ENCODE measurements around the gene PRR7.

Gene PRR7

DNA sequence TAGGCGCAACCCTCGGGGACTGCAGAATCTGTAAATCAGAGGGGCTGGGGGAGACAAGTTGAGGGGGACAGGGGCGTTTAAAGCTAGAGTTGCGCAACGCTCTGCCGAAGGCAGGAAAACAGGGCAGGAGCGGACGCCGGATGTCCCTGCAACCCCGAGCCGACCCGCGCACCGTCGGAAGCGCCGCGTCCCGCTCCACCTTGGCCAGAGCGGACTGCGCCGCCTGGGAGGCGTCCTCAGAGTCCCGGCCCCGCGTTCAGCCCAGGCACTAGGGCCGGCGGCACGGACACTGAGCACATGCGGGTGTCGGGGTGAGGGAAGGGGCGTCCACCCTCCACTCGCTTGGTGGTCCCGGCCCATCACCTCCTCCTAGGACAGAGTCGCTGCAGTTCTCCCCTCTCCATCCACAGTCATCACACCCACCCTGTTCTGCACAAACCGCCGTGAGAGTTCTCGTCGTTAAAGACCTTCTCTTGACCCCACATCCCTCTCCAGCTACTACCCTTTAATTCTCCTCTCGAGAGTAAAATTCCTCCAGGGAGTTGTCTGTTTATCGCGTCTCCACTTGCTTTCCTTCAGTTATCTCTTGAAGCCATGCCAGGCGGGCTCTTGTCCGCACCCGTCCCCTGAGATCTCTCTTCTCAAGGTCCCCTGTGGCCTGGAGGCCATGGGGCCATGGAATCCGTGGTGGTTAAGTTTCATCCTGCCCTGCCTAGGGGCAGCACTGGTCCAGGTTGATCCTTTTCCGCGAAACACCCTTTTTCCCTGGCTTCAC lies 51.6 kb downstream of the PRR7 start:
- DNase-seq (ENCODE audit: low read depth in 2 of 2): no peak

GRCh38 chr5:177499842-177500241 lies 53.2 kb downstream of the PRR7 start:
- no peak for DNase-seq (ENCODE audit: low read depth in 2 of 2)

GRCh38 chr5:177500685-177501522 lies 54.3 kb downstream of the PRR7 start:
- peak; percentile 71 to 82 for DNase-seq (ENCODE audit: low read depth in 2 of 2)

DNA sequence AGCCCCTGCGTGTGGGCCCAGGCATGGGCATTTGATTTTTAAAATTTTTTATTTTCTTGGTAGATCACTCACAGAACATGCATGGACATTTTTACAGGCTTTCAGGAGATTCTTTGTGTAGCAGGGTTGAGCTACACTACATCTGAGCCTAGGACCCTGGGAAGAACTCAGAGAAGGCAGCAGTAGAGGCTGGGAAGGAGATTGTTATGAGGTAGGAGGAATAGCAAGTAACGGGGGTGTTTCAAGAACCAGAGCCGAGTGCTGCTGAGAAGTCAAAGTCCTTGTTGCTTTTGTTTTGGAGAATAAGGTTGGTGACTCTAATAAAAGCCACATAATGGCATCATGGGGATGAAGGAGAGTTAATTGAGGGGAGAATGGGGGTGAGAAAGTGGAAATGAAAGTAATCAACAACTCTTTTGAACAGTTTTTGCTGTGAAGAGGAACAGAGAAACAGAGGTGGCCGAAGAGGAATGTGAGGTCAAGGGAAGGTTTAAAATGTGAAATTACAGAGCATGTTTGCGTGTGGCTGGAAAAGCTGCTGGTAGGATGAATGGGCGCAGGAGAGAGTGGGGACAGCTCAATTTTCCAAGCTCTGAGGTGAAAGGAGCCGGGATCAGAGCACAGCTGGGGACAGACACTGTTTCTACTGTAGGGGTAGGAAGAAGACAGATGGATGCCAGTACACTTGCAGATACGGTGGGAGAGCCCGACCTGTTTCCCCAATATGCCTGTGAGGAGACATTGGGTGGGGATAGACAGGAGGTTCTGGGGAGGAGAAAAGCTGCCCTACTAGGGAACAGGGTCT lies 55.5 kb downstream of the PRR7 start:
- no peak for DNase-seq (ENCODE audit: low read depth in 2 of 2)

GRCh38 chr5:177502886-177503285 lies 56.3 kb downstream of the PRR7 start:
- no peak for DNase-seq (ENCODE audit: low read depth in 2 of 2)

DNA sequence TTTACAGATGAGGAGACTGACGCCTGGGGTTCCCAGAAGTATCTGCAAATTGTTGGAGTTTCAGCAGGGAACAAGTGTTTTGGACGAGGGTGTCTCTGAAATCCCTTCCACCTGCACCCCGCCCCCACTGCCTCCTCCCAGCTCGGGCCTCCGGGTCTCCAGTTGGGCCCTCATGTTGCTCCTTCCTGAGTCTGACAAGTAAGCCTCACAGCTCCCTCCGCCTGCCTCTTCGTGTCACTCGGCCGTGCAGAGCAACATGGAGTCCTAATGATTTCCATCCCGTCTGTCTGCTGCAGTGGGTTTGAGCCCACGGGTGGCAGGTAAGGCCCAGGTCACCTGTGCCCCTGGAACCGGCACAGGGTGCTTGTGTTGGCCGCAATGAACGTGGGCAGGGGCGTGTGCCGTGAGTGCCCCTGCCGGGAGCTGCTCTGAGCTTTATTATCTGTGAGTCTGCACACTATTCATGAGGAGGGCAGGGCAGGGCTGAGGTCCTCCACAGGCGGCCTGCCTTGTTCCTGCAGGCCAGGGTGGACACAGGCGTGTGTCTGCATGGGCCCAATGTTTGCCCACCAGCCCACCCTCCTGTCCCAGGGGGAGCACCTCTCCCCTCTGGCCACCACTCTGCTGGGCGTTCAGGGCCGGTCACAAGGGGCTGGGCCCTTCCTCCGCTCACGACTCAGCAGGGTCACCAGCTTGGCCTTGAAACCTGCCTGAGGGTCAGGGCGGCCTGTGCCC lies 56.9 kb downstream of the PRR7 start:
- no peak for DNase-seq (ENCODE audit: low read depth in 2 of 2)

- DNase-seq (ENCODE audit: low read depth in 2 of 2): no peak
These were observed 57.8 kb downstream of the PRR7 start for GRCh38 chr5:177504086-177505056.

DNA sequence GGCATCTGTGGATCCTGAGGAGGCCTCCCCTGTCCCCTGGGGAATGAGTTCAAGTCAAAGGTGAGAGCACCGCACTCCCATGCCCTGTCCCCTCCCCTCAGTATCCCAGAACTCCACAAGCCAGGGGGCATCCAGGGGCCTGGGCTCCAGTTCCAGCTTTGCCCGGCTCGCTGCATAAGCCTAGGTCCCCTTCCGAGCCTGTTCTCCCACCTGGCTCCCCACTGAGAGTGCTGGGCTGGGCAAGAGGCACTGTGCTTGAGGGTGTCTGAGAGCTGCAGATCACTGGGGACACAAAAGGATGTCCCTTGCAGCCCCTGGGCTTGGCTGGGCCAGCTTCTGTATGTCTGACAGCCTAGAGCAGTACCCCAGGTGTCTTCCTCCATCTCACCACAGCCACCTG lies 58.5 kb downstream of the PRR7 start:
- no peak for DNase-seq (ENCODE audit: low read depth in 2 of 2)
